ENCODE measurements around the gene VPS16.

GRCh38 chr20:2875690-2876203 is 35.2 kb downstream of the VPS16 start:
- no peak for TF ChIP-seq CTCF (IDR thresholded peaks at IDR 0.05; ENCODE audit: poor library complexity, severe bottlenecking)
- TF ChIP-seq RAD21 (conservative IDR thresholded peaks at IDR 0.05) = no peak
- no peak for TF ChIP-seq REST (IDR thresholded peaks at IDR 0.05; ENCODE audit: borderline replicate concordance)
- no peak for TF ChIP-seq EP300 (conservative IDR thresholded peaks at IDR 0.05; ENCODE audit: poor library complexity, severe bottlenecking)
- no peak for TF ChIP-seq POLR2AphosphoS5 (IDR thresholded peaks at IDR 0.05)

All from neural cell (in vitro differentiated cells).